Stimulated activated CD4-positive, alpha-beta T cell treated with anti-CD3 and anti-CD28 coated beads, Interleukin-12 subunit alpha, Interleukin-12 subunit beta, amount 100 ng/mL, for 4 hours (primary cell): ENCODE results near the gene CLCN7.

Experiments used
- DNase-seq: peaks from one replicate; pipeline ENCODE4 v3.0.0-alpha.2; 2020

CLCN7 gene

DNA sequence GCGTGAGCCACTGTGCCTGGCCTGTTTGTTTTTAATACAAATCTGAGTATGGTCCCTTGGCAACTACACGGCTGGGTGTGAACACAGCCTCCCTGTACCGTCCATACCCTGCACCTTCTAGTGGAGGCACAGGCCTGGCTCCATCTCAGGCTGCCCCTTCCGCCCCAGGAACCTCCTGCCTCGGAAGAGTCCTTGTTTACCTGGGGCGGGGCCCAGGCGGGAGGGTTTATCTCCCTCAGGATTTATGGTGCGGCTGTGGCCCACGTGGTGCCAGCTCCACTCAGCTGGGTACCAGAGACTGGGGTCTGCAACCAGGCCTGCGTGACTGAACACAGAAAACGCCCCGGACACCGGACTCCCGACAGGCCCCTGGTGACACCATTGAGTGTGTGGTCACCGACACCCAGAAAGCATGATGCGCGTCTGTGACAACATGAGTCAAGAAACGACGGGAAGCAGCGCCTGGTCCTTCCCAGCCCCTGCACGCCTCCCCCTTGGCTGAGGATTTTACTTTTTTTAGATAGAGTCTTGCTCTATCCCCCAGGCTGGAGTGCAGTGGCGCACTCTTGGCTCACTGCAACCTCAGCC lies 79.3 kb downstream of the CLCN7 start:
- DNase-seq, result no peak
